ENCODE data around the gene UBE2O. TPM values are rescaled to one million over a fixed set of nuclear protein-coding genes. Genes with fewer than 3 reads are reported as not detected.

The UBE2O gene
- total and polyA plus RNA-seq, 2 donors from 2014 or later = 5.5 to 21.3 TPM

- no peak for TF ChIP-seq CTCF (IDR thresholded peaks at IDR 0.05; ENCODE audit: borderline replicate concordance, extremely low read depth, insufficient read depth)
- H3K9ac ChIP-seq (ENCODE audit: low read length in 3 of 3) = no peak overlapping the region
- H3K4me3 ChIP-seq (ENCODE audit: low read length in 3 of 3) = no peak overlapping the region
- H3K27me3 ChIP-seq (ENCODE audit: control insufficient read depth, insufficient read depth, low read length) = no peaks in the 10 kb centered on the region
- FAIRE-seq = no peak
- DNase-seq = no peak
- no peaks in the 10 kb centered on the region for H3K9me3 ChIP-seq (ENCODE audit: control insufficient read depth in 2 of 3, insufficient read depth in 1 of 3, low read length in 3 of 3)
- H3K4me1 ChIP-seq (ENCODE audit: control insufficient read depth in 2 of 3, insufficient read depth in 2 of 3, low read depth in 1 of 3, low read length in 3 of 3) = peaks cover 0 to 6% (median 0%) of the 10 kb centered on the region in 3 donors
- H3K27ac ChIP-seq (ENCODE audit: low read depth in 2 of 2, low read length in 2 of 2) = no peak overlapping the region
- H3K36me3 ChIP-seq (ENCODE audit: control insufficient read depth in 2 of 3, insufficient read depth in 3 of 3, low read length in 3 of 3) = peaks cover 0 to 3% (median 0%) of the 10 kb centered on the region in 3 donors
- intact Hi-C loops (cut with DNase I) = no loop called here
These were observed 15.2 kb downstream of the UBE2O start for GRCh38 chr17:76437467-76438402.

- no peaks in the 10 kb centered on the region for H3K9me3 ChIP-seq (ENCODE audit: control insufficient read depth in 2 of 3, insufficient read depth in 1 of 3, low read length in 3 of 3)
- H3K4me1 ChIP-seq (ENCODE audit: control insufficient read depth in 2 of 3, insufficient read depth in 2 of 3, low read depth in 1 of 3, low read length in 3 of 3) = peaks cover 0 to 6% (median 0%) of the 10 kb centered on the region in 3 donors
- DNase-seq (no peak), FAIRE-seq (no peak)
- intact Hi-C loops (cut with DNase I) = no loop called here
- no peak for TF ChIP-seq CTCF (IDR thresholded peaks at IDR 0.05; ENCODE audit: borderline replicate concordance, extremely low read depth, insufficient read depth)
- H3K9ac ChIP-seq (ENCODE audit: low read length in 3 of 3) = no peak overlapping the region
- no peak overlapping the region for H3K27ac ChIP-seq (ENCODE audit: low read depth in 2 of 2, low read length in 2 of 2)
- H3K4me3 ChIP-seq (ENCODE audit: low read length in 3 of 3) = no peak overlapping the region
- H3K36me3 ChIP-seq (ENCODE audit: control insufficient read depth in 2 of 3, insufficient read depth in 3 of 3, low read length in 3 of 3) = peaks cover 0 to 3% (median 0%) of the 10 kb centered on the region in 3 donors
- H3K27me3 ChIP-seq (ENCODE audit: control insufficient read depth, insufficient read depth, low read length) = no peaks in the 10 kb centered on the region
These were observed 17.2 kb downstream of the UBE2O start for GRCh38 chr17:76435751-76436150.

GRCh38 chr17:76434870-76435269 lies 18.1 kb downstream of the UBE2O start:
- intact Hi-C loops (cut with DNase I) = no loop called here
- Histone ChIP-seq H3K4me3 (ENCODE audit: low read length in 3 of 3) (no peak overlapping the region), H3K9me3 (ENCODE audit: control insufficient read depth in 2 of 3, insufficient read depth in 1 of 3, low read length in 3 of 3) (no peaks in the 10 kb centered on the region), H3K27ac (ENCODE audit: low read depth in 2 of 2, low read length in 2 of 2) (no peak overlapping the region), H3K27me3 (ENCODE audit: control insufficient read depth, insufficient read depth, low read length) (no peaks in the 10 kb centered on the region), H3K4me1 (ENCODE audit: control insufficient read depth in 2 of 3, insufficient read depth in 2 of 3, low read depth in 1 of 3, low read length in 3 of 3) (peaks cover 0 to 6% (median 0%) of the 10 kb centered on the region in 3 donors), H3K9ac (ENCODE audit: low read length in 3 of 3) (no peak overlapping the region), H3K36me3 (ENCODE audit: control insufficient read depth in 2 of 3, insufficient read depth in 3 of 3, low read length in 3 of 3) (peaks cover 0 to 3% (median 0%) of the 10 kb centered on the region in 3 donors)
- DNase-seq (no peak), FAIRE-seq (no peak)
- no peak for TF ChIP-seq CTCF (IDR thresholded peaks at IDR 0.05; ENCODE audit: borderline replicate concordance, extremely low read depth, insufficient read depth)

Data from kidney (tissue), 14 donors.